ENCODE data around the gene ZFYVE21. TPM values are rescaled to one million over a fixed set of nuclear protein-coding genes. Genes with fewer than 3 reads are reported as not detected.

Gene ZFYVE21
- total RNA-seq, 3 donors from 2014 or later: 49.9 to 67.1 (median 60.9) TPM

DNA sequence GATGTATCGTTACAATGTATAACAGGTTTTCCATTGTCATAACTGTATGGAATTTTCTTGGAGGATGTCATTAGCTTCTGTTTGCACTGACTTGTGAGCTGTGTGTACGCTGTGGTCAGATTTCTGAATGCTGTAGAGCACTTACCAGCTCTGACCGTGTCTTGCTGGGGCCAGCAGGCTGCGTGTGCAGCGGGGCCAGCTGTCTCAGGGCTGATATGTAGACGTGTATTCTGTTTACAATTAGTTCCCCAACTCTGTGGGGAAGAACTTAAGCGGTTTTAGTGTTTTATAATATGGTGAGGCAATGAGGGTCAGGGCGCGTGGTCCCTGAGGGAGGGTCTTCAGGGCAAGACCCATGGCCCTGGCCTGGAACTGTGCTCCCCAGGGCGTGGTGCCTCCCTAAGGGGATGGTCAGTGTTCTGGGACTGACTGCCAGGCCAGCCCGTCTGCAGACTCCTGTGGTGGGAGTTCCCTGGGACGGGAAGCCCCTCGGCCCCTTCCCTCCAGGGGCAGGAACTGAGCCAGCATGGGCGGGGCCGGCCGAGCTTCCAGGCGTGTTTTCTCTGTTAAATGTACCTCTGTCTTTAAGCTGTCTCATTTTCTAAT lies 19.0 kb upstream of the ZFYVE21 start:
- Histone ChIP-seq H3K4me1 (ENCODE audit: low read depth) (peaks cover 18% of the 10 kb centered on the region), H3K36me3 (ENCODE audit: low read depth) (no peaks in the 10 kb centered on the region)

DNA sequence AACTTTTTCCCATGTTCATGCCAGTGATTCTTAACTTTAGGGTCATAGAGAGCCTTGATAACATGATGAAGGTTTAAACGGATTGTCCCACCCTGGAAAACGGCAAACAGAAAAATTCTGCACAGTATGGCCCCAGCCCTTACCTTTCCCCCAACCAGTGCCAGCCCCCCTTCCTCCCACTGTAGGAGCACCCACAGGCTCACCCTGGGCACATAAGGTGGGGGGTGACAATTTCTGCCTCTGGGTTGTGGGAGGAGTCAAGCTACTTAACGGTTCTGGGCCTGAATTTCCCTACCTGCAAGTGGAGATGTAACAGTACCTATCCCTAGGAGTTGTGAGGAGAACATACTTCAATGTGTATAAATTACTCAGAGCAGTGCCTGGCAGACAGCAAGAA lies 18.4 kb upstream of the ZFYVE21 start:
- TF ChIP-seq, protein P1, sequence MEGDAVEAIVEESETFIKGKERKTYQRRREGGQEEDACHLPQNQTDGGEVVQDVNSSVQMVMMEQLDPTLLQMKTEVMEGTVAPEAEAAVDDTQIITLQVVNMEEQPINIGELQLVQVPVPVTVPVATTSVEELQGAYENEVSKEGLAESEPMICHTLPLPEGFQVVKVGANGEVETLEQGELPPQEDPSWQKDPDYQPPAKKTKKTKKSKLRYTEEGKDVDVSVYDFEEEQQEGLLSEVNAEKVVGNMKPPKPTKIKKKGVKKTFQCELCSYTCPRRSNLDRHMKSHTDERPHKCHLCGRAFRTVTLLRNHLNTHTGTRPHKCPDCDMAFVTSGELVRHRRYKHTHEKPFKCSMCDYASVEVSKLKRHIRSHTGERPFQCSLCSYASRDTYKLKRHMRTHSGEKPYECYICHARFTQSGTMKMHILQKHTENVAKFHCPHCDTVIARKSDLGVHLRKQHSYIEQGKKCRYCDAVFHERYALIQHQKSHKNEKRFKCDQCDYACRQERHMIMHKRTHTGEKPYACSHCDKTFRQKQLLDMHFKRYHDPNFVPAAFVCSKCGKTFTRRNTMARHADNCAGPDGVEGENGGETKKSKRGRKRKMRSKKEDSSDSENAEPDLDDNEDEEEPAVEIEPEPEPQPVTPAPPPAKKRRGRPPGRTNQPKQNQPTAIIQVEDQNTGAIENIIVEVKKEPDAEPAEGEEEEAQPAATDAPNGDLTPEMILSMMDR (IDR thresholded peaks at IDR 0.05): no peak
- H3K36me3 ChIP-seq (ENCODE audit: low read depth): no peaks in the 10 kb centered on the region
- peaks cover 18% of the 10 kb centered on the region for H3K4me1 ChIP-seq (ENCODE audit: low read depth)

More for the DNA sequence above, 19.0 kb upstream of the ZFYVE21 start:
- H3K9me3 ChIP-seq: no peaks in the 10 kb centered on the region
- DNase-seq (peak in 1 of 3 donors; percentile 24), ATAC-seq (no peak)
- H3K4me3 ChIP-seq: no peak overlapping the region
- intact Hi-C loops (cut with DNase I, micrococcal nuclease): no loop called here
- TF ChIP-seq, protein P1 (IDR thresholded peaks at IDR 0.05): no peak

DNA sequence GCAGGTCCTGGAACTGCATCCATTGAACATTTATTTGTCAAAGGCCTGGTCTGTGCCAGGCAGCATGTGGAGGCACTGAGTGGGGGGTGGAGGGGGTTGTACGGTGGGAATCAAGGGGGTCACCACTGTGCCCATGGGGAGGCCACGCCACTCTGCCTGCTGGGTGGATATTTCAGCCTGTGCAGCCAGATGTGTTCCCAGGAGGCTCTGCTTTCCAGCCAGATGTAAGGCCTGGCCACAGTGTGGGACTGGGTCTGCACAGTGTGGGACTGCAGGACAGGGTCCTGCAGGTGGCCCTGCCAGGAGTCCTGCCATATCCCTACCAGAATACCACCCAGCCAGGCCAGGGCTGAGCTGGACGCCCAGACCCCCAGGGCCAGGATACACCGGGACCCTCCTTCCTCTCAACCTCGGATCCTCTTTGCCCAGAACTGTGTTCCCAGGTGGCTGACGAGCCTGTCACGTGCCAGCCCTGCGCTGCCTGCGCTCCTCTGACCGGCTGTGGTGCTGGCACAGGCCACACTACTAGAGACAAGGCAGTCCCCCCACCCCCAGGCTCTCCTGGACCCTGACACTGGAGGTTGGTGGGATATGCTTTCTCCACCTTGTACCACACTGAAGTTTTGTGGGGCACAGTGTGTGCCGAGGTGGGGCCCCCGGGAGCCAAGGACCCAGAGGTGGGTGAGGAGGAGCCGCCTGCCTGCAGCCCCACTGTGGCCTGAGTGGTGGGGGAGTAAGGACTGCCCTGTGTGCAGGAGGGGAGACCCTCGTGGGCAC lies 17.8 kb upstream of the ZFYVE21 start:
- no peaks in the 10 kb centered on the region for H3K36me3 ChIP-seq (ENCODE audit: low read depth)
- no peak for ATAC-seq

More for the DNA sequence above, 18.4 kb upstream of the ZFYVE21 start:
- DNase-seq (no peak), ATAC-seq (no peak)
- no peak overlapping the region for H3K4me3 ChIP-seq
- intact Hi-C loops (cut with DNase I, micrococcal nuclease): no loop called here
- no peaks in the 10 kb centered on the region for H3K9me3 ChIP-seq

DNA sequence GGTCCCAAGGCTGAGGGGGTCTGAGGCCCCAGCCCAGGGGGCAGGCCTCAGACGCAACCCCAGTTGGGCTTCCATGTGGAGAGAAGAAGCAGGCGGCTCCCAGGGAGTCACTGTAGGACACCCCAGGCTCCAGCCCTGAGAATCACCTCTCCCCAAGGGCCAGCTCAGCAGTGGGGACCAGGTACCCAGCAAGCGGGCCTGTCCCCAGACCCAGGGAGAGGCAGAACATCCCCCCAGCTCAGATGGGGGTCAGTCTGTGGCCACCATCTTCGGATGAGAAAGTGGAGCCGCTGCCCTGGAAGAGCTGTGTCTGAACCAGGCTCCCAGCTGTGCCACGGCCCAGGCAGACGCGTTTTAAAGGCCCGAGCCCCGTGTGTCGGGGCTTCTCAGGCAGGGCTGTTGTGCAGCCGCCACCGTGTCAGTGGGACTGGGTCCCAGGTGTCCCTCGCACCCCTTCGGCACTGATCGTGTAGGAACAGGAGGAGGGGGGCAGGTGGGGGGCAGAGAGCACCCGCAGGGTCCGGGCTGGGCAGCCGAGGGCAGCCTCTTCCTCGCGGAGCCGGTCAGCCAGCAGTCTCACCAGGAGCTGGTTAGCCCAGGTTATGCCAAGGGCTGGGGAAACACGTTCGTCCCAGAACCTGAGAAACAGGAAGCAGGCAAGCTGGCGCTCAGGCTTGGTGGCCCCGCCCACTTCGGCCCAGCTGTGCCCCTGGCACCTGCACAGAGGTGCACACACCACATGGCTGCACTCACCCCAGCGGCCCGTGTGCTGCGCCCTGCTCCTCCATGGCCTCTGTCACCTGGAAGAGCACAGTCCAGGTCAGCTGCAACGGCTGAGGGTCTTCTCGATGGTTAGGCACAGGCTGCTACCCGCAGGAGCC lies 17.0 kb upstream of the ZFYVE21 start:
- ATAC-seq (peak; percentile 88), DNase-seq (peak; percentile 86 to 87 (median 87))
- TF ChIP-seq, protein P1 (IDR thresholded peaks at IDR 0.05): no peak
- intact Hi-C loops (cut with DNase I, micrococcal nuclease): no loop called here
- Histone ChIP-seq H3K4me3 (no peak overlapping the region), H3K9me3 (no peaks in the 10 kb centered on the region), H3K36me3 (ENCODE audit: low read depth) (no peaks in the 10 kb centered on the region), H3K4me1 (ENCODE audit: low read depth) (peaks cover 14% of the 10 kb centered on the region)

More for the DNA sequence above, 17.8 kb upstream of the ZFYVE21 start:
- Histone ChIP-seq H3K4me1 (ENCODE audit: low read depth) (peaks cover 18% of the 10 kb centered on the region), H3K9me3 (no peaks in the 10 kb centered on the region), H3K4me3 (no peak overlapping the region)
- intact Hi-C loops (cut with DNase I, micrococcal nuclease): no loop called here
- DNase-seq: peak in 2 of 3 donors; percentile 33 to 39
- TF ChIP-seq, protein P1 (IDR thresholded peaks at IDR 0.05): no peak

DNA sequence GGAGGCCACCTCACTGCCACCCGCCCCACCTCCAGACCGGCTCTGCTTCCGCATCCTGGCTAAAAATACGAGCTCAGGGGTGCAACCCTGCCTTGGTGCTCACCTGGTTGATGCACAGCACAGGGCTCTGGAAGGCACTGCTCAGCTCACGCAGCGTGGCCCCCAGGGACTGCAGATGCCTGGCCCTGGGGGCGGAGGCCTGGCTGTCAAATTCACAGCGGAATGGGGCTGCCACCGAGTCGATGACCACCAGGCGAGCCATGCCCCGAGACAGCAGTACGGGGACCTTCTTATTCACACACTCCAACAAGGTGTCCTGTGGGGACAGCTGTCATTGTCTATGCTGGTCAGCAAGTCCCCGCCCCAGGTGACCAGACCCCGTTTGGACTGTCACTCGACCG lies 16.3 kb upstream of the ZFYVE21 start:
- intact Hi-C loops (cut with DNase I, micrococcal nuclease): no loop called here
- ATAC-seq (no peak), DNase-seq (no peak)
- H3K4me1 ChIP-seq (ENCODE audit: low read depth): peaks cover 14% of the 10 kb centered on the region
- H3K9me3 ChIP-seq: no peaks in the 10 kb centered on the region
- TF ChIP-seq, protein P1 (IDR thresholded peaks at IDR 0.05): no peak
- H3K36me3 ChIP-seq (ENCODE audit: low read depth): no peaks in the 10 kb centered on the region
- no peak overlapping the region for H3K4me3 ChIP-seq
